HepG2 (cell line): ENCODE results near the gene TFEB. TPM values are rescaled to one million over a fixed set of nuclear protein-coding genes. Genes with fewer than 3 reads are reported as not detected.

Experiments
- EHMT2 ChIP-seq: fragments of 200-600 bp; sonication (generic); IDR thresholded peaks from 2 replicates; pipeline ENCODE4 v1.7.0; 2017; ENCODE audit warnings: antibody characterized with exemption, low read depth, low read length, borderline replicate concordance
- IRF2 ChIP-seq: IDR thresholded peaks from 2 replicates; pipeline ENCODE4 v1.6.1; 2018; ENCODE audit warnings: missing genetic modification reagents, missing compliant biosample characterization
- JARID2 ChIP-seq: sonication (generic); formaldehyde crosslinking; IDR thresholded peaks from 2 replicates; pipeline ENCODE4 v1.8.1; 2023; ENCODE audit warnings: missing genetic modification reagents, inconsistent platforms; ENCODE audit not compliant: insufficient replicate concordance
- NCOR1 ChIP-seq: fragments of 200-600 bp; sonication (generic); IDR thresholded peaks from 2 replicates; pipeline ENCODE4 v1.7.0; 2017; ENCODE audit warnings: antibody characterized with exemption, low read length, borderline replicate concordance
- SRSF4 ChIP-seq: fragments of 200-400 bp; formaldehyde crosslinking; IDR thresholded peaks from one replicate; pipeline ENCODE4 v1.6.1; 2018; ENCODE audit warnings: mild to moderate bottlenecking, low read depth, low read length, moderate library complexity; ENCODE audit not compliant: poor library complexity, severe bottlenecking
- TEAD3 ChIP-seq: optimal IDR thresholded peaks from 2 replicates; pipeline ENCODE3; 2016; ENCODE audit warnings: borderline replicate concordance
- TEF ChIP-seq: sonication (generic); formaldehyde crosslinking; IDR thresholded peaks from 2 replicates; pipeline ENCODE4 v1.5.0; 2020; ENCODE audit warnings: missing genetic modification reagents
- ZNF770 ChIP-seq: sonication (generic); formaldehyde crosslinking; IDR thresholded peaks from 2 replicates; pipeline ENCODE4 v1.5.0; 2020; ENCODE audit warnings: mild to moderate bottlenecking, missing genetic modification reagents
- ZNF772 ChIP-seq: sonication (generic); formaldehyde crosslinking; IDR thresholded peaks from 2 replicates; pipeline ENCODE4 v1.5.0; 2020; ENCODE audit warnings: mild to moderate bottlenecking, missing genetic modification reagents
- polyA plus RNA-seq, 8 experiments: library from polyadenylated mRNA; depleted of rRNA in 3 of 8; stranded (reverse) in 7 of 8; unstranded in 1 of 8; fragments of >200 nt; fragmentation: Illumina TruSeq in 4 of 8; extraction: Trizol in 4 of 8; gene quantifications; 2 replicates each; pipeline versions ENCODE4 v1.2.1 to v1.2.3, GENCODE V29; 2011 to 2016; ENCODE audit warnings: low read depth in 4 of 8, missing spikeins in 1 of 8, mixed read lengths in 1 of 8; ENCODE audit not compliant: insufficient read depth in 1 of 8
- total RNA-seq, 5 experiments: library from RNA; depleted of rRNA; stranded (reverse); fragments of >200 nt; fragmentation: Illumina TruSeq; extraction: Trizol; gene quantifications; 2 replicates each; pipeline ENCODE4 v1.2.3, GENCODE V29; 2016; ENCODE audit warnings: low read depth in 1 of 5
- TF ChIP-seq, protein P1 (sequence below): sonication (generic); formaldehyde crosslinking; IDR thresholded peaks from 2 replicates; pipeline ENCODE4 v1.4.0; 2020; ENCODE audit warnings: mild to moderate bottlenecking, missing genetic modification reagents
- TF ChIP-seq, protein P2 (sequence below): sonication (generic); formaldehyde crosslinking; IDR thresholded peaks from 2 replicates; pipeline ENCODE4 v1.5.1; 2020; ENCODE audit warnings: missing genetic modification reagents, mild to moderate bottlenecking, borderline replicate concordance
- TF ChIP-seq, protein P3 (sequence below): fragments of 450-650 bp; IDR thresholded peaks from 2 replicates; pipeline ENCODE4 v1.6.1; 2017; ENCODE audit warnings: mild to moderate bottlenecking

Gene TFEB
- total and polyA plus RNA-seq, 2 of the 13 experiments (the other 11 are each of a cell fraction or from before 2014, with no cell fraction given): 13.3 to 18.7 TPM

- TF ChIP-seq, protein P1, sequence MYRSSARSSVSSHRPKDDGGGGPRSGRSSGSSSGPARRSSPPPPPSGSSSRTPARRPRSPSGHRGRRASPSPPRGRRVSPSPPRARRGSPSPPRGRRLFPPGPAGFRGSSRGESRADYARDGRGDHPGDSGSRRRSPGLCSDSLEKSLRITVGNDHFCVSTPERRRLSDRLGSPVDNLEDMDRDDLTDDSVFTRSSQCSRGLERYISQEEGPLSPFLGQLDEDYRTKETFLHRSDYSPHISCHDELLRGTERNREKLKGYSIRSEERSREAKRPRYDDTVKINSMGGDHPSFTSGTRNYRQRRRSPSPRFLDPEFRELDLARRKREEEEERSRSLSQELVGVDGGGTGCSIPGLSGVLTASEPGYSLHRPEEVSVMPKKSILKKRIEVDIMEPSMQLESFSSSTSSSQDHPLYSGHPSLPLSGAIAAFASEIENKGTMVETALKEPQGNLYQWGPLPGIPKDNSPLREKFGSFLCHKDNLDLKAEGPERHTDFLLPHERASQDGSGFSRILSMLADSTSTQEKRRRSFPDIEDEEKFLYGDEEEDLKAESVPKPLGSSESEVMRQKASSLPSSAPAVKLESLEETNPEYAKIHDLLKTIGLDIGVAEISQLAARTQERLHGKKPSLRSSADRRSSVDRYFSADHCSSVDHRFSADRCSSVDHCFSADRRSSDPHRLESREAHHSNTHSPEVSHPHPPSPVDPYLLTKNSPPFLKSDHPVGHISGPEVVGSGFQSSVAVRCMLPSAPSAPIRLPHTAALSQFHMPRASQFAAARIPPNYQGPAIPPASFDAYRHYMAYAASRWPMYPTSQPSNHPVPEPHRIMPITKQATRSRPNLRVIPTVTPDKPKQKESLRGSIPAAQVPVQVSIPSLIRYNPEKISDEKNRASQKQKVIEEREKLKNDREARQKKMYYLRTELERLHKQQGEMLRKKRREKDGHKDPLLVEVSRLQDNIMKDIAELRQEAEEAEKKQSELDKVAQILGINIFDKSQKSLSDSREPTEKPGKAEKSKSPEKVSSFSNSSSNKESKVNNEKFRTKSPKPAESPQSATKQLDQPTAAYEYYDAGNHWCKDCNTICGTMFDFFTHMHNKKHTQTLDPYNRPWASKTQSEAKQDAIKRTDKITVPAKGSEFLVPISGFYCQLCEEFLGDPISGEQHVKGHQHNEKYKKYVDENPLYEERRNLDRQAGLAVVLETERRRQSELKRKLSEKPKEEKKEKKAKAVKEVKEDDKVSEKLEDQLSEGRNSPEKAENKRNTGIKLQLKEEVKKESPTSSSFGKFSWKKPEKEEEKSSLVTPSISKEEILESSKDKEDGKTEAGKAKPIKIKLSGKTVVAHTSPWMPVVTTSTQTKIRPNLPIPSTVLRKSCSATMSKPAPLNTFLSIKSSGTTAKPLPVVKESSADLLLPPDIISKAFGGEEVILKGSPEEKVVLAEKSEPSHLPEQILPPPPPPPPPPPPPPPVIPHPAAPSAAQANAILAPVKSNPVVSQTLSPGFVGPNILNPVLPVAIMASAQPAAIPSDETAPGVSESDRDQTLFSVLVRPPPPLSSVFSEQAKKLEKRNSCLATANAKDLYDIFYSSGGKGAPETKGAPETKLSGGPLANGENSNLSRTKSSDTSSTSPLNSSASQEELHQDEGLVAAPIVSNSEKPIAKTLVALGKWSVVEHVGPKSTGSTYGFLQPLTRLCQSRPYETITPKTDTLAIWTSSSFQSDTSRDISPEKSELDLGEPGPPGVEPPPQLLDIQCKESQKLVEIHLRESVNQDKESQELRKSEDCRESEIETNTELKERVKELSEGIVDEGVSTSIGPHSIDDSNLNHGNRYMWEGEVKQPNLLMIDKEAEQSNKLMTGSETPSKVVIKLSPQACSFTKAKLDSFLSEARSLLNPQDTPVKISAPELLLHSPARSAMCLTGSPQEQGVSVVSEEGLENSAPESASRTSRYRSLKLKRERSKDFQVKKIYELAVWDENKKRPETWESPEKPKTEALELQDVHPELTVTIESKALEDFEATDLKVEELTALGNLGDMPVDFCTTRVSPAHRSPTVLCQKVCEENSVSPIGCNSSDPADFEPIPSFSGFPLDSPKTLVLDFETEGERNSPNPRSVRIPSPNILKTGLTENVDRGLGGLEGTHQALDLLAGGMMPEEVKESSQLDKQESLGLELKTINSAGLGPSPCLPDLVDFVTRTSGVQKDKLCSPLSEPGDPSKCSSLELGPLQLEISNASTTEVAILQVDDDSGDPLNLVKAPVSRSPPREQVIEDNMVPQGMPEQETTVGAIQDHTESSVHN (CRISPR knock-in tag): peak; percentile 46; the same call in 1 of the 2 replicates
- TF ChIP-seq SRSF4 (no peak), TEF (CRISPR knock-in tag) (no peak), EHMT2 (no peak), ZNF772 (CRISPR knock-in tag) (peak; percentile 88), JARID2 (CRISPR knock-in tag) (no peak), TEAD3 (CRISPR knock-in tag) (peak; percentile 76), NCOR1 (no peak), IRF2 (peak; percentile 96), ZNF770 (CRISPR knock-in tag) (peak; percentile 34; the same call in 1 of the 2 replicates)
- TF ChIP-seq, protein P2, sequence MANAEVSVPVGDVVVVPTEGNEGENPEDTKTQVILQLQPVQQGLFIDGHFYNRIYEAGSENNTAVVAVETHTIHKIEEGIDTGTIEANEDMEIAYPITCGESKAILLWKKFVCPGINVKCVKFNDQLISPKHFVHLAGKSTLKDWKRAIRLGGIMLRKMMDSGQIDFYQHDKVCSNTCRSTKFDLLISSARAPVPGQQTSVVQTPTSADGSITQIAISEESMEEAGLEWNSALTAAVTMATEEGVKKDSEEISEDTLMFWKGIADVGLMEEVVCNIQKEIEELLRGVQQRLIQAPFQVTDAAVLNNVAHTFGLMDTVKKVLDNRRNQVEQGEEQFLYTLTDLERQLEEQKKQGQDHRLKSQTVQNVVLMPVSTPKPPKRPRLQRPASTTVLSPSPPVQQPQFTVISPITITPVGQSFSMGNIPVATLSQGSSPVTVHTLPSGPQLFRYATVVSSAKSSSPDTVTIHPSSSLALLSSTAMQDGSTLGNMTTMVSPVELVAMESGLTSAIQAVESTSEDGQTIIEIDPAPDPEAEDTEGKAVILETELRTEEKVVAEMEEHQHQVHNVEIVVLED (CRISPR knock-in tag): peak; percentile 88
- TF ChIP-seq, protein P3, sequence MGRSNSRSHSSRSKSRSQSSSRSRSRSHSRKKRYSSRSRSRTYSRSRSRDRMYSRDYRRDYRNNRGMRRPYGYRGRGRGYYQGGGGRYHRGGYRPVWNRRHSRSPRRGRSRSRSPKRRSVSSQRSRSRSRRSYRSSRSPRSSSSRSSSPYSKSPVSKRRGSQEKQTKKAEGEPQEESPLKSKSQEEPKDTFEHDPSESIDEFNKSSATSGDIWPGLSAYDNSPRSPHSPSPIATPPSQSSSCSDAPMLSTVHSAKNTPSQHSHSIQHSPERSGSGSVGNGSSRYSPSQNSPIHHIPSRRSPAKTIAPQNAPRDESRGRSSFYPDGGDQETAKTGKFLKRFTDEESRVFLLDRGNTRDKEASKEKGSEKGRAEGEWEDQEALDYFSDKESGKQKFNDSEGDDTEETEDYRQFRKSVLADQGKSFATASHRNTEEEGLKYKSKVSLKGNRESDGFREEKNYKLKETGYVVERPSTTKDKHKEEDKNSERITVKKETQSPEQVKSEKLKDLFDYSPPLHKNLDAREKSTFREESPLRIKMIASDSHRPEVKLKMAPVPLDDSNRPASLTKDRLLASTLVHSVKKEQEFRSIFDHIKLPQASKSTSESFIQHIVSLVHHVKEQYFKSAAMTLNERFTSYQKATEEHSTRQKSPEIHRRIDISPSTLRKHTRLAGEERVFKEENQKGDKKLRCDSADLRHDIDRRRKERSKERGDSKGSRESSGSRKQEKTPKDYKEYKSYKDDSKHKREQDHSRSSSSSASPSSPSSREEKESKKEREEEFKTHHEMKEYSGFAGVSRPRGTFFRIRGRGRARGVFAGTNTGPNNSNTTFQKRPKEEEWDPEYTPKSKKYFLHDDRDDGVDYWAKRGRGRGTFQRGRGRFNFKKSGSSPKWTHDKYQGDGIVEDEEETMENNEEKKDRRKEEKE: no peak
These were observed 44.6 kb upstream of the TFEB start, which contains the start of gene FRS3 (continued) for GRCh38 chr6:41779788-41780550.
